T-helper 2 cell treated with Interferon-gamma antibody and Interleukin-4, amounts not matched to agents 5 μg/mL and 100 μg/mL, for 36 hours (primary cell): ENCODE results near the gene MYORG.
"Not testable (repeated sequence)": the region's sequence is repeated elsewhere in the genome, so short reads cannot be mapped to it uniquely, and the experiment has no call there.

Experiments used
- DNase-seq: peaks from one replicate; pipeline ENCODE4 v3.0.0; 2021; ENCODE audit warnings: low spot score
- H3K27ac Mint-ChIP-seq: one replicate; pipeline ENCODE4 v1.8.0; 2021; ENCODE audit warnings: mild to moderate bottlenecking, mixed read lengths
- H3K27me3 Mint-ChIP-seq: one replicate; pipeline ENCODE4 v1.8.0; 2021; ENCODE audit warnings: low read depth, mixed read lengths
- H3K36me3 Mint-ChIP-seq: one replicate; pipeline ENCODE4 v1.8.0; 2021; ENCODE audit warnings: low read depth, mixed read lengths
- H3K4me1 Mint-ChIP-seq: one replicate; pipeline ENCODE4 v1.8.0; 2021; ENCODE audit warnings: low read depth, mixed read lengths
- H3K4me3 Mint-ChIP-seq: one replicate; pipeline ENCODE4 v1.8.0; 2022; ENCODE audit warnings: mild to moderate bottlenecking, moderate library complexity, mixed read lengths
- H3K9me3 Mint-ChIP-seq: one replicate; pipeline ENCODE4 v1.8.0; 2021; ENCODE audit warnings: mixed read lengths

Gene MYORG

GRCh38 chr9:34368796-34369195 lies 7.9 kb downstream of the MYORG start:
- not testable (repeated sequence) for H3K27me3 Mint-ChIP-seq, H3K36me3 Mint-ChIP-seq

GRCh38 chr9:34367751-34368410 lies 8.8 kb downstream of the MYORG start:
- H3K27ac Mint-ChIP-seq, H3K36me3 Mint-ChIP-seq, H3K4me3 Mint-ChIP-seq, H3K4me1 Mint-ChIP-seq, DNase-seq, H3K27me3 Mint-ChIP-seq, H3K9me3 Mint-ChIP-seq: not testable (repeated sequence)

More at GRCh38 chr9:34368796-34369195, 7.9 kb downstream of the MYORG start:
- H3K9me3 Mint-ChIP-seq, H3K4me3 Mint-ChIP-seq, H3K27ac Mint-ChIP-seq, H3K4me1 Mint-ChIP-seq, DNase-seq: not testable (repeated sequence)

DNA sequence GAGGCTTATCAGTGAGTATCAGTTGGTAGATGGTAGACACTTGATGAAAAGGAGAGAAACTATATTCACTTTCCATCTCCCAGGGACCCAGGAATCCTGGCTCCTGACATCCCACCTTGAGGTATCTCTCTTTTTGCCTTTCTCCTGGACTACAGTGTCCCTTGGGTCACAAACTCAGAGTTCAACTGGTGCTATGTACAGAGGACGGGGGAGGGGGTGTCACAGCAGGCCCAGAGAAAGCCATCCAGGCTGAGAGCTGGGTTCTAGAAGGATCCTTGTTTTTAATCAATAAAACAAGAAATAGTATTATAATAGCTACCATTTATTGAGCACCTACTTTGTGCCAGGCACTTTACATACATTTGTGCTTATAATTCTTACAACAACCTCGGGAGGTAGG lies 10.3 kb downstream of the MYORG start:
- Mint-ChIP-seq H3K9me3 (peaks cover 6% of the 10 kb centered on the region), H3K4me1 (peaks cover 9% of the 10 kb centered on the region), H3K27ac (no peak overlapping the region), H3K4me3 (no peak overlapping the region), H3K36me3 (peaks cover 7% of the 10 kb centered on the region), H3K27me3 (no peaks in the 10 kb centered on the region)
- no peak for DNase-seq

- no peak for DNase-seq
- Mint-ChIP-seq H3K27ac (no peak overlapping the region), H3K27me3 (no peaks in the 10 kb centered on the region), H3K4me1 (peaks cover 9% of the 10 kb centered on the region), H3K36me3 (peaks cover 5% of the 10 kb centered on the region), H3K4me3 (no peak overlapping the region), H3K9me3 (peaks cover 6% of the 10 kb centered on the region)
These were observed 11.4 kb downstream of the MYORG start for GRCh38 chr9:34365282-34365681.

GRCh38 chr9:34363619-34364351 lies 12.9 kb downstream of the MYORG start:
- peaks cover 5% of the 10 kb centered on the region for H3K9me3 Mint-ChIP-seq
- H3K36me3 Mint-ChIP-seq: peaks cover 5% of the 10 kb centered on the region
- no peak overlapping the region for H3K27ac Mint-ChIP-seq
- no peaks in the 10 kb centered on the region for H3K27me3 Mint-ChIP-seq
- no peak overlapping the region for H3K4me3 Mint-ChIP-seq
- peaks cover 9% of the 10 kb centered on the region for H3K4me1 Mint-ChIP-seq
- no peak for DNase-seq

- H3K4me1 Mint-ChIP-seq: peaks cover 9% of the 10 kb centered on the region
- no peaks in the 10 kb centered on the region for H3K36me3 Mint-ChIP-seq
- H3K9me3 Mint-ChIP-seq: peaks cover 4% of the 10 kb centered on the region
- no peaks in the 10 kb centered on the region for H3K27me3 Mint-ChIP-seq
- no peak for DNase-seq
- no peak overlapping the region for H3K4me3 Mint-ChIP-seq
- no peak overlapping the region for H3K27ac Mint-ChIP-seq
These were observed 14.0 kb downstream of the MYORG start for GRCh38 chr9:34362614-34363214.

- not testable (repeated sequence) for H3K4me3 Mint-ChIP-seq, H3K27ac Mint-ChIP-seq, DNase-seq, H3K27me3 Mint-ChIP-seq, H3K4me1 Mint-ChIP-seq
- H3K9me3 Mint-ChIP-seq: peaks cover 23% of the 10 kb centered on the region
- peaks cover 12% of the 10 kb centered on the region for H3K36me3 Mint-ChIP-seq
These were observed 23.7 kb downstream of the MYORG start for GRCh38 chr9:34352957-34353356.

GRCh38 chr9:34352122-34352652 lies 24.5 kb downstream of the MYORG start:
- not testable (repeated sequence) for DNase-seq, H3K27me3 Mint-ChIP-seq, H3K4me3 Mint-ChIP-seq, H3K27ac Mint-ChIP-seq, H3K4me1 Mint-ChIP-seq
- Mint-ChIP-seq H3K9me3 (peaks cover 16% of the 10 kb centered on the region), H3K36me3 (peaks cover 12% of the 10 kb centered on the region)

DNA sequence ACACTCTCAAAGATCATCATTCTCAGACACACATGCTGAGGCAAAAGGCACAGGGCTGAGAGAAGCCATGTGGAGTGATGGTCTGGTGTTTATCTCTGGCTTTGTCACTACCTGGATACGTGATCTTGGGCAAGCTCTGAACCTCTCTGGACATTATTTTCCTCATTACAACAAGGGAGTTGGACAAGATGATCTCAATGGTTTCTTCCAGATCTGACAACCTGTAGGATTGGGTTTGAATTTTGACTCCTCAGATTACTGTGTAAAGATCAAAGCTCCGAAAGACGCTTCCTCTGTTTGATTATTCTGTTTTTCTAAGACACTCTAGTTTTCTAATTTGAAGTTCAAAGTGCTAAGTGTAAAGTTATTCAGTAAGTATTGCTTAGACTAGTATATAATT lies 27.4 kb downstream of the MYORG start:
- no peaks in the 10 kb centered on the region for H3K9me3 Mint-ChIP-seq
- H3K4me1 Mint-ChIP-seq: no peaks in the 10 kb centered on the region
- no peaks in the 10 kb centered on the region for H3K27me3 Mint-ChIP-seq
- H3K27ac Mint-ChIP-seq: no peak overlapping the region
- H3K36me3 Mint-ChIP-seq: peaks cover 5% of the 10 kb centered on the region
- DNase-seq: no peak
- no peak overlapping the region for H3K4me3 Mint-ChIP-seq

- DNase-seq: no peak
- Mint-ChIP-seq H3K9me3 (no peaks in the 10 kb centered on the region), H3K27ac (no peak overlapping the region), H3K4me1 (no peaks in the 10 kb centered on the region), H3K27me3 (no peaks in the 10 kb centered on the region), H3K4me3 (no peak overlapping the region), H3K36me3 (peaks cover 12% of the 10 kb centered on the region)
These were observed 28.9 kb downstream of the MYORG start for GRCh38 chr9:34347800-34348158.

DNA sequence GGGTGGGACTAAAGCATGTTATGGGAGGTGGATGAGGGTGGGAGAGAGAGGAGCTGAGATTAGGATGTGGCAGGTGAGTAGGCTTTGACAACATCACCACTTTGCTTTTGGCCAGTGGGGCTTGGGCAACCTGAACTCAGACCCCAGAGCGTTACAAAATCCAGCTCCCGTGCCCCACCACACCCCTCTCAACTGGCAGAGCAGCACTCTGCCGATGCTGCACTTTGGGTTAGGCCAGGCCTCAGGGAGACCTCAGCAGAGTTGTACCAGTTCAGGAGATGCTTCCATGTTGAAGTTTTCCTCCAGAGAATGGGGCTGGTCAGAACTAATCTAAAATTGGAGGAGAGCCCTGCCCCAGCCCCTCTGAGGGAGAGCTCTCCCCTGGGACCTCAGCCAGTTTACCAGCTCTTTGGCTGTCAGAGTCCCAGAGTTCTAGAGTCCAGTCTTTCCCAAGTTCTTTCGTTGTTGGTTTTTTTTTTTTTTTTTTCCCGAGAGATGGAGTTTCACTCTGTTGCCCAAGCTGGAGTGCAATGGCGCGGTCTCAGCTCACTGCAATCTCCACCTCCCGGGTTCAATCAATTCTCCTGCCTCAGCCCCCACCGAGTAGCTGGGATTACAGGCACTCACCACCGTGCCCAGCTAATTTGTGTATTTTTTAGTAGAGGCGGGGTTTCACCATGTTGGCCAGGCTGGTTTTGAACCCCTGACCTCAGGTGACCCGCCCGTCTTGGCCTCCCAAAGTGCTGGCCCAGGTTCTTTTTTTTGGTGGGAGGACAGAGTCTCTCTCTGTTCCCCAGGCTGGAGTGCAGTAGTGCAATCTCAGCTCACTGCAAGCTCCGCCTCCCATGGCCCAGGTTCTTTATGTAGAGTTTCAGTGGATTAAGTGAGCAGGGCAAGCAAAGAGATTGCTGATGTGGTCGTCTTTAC lies 29.6 kb downstream of the MYORG start:
- no peaks in the 10 kb centered on the region for H3K4me1 Mint-ChIP-seq
- H3K27me3 Mint-ChIP-seq: no peaks in the 10 kb centered on the region
- no peaks in the 10 kb centered on the region for H3K9me3 Mint-ChIP-seq
- H3K36me3 Mint-ChIP-seq: peaks cover 14% of the 10 kb centered on the region
- H3K4me3 Mint-ChIP-seq: no peak overlapping the region
- no peak overlapping the region for H3K27ac Mint-ChIP-seq
- no peak for DNase-seq

DNA sequence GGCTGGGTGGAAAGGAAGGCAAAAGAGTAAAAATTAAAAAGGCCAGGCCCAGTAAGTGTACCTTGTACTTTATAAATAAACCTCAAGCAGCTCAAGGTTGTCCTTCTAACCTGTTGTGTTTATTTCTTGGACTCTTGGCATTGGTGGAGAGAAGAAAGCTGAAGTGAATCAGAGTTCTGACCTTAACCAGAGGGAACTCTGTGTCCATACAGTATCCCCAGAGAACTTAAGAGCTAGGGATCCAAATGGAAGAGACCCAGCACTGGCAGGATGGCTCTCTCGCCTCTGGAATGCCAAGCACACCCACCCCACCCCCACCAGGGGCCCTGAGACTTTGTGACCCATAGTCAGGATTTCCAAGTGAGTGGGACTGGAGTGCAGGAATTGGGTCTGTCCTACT lies 33.1 kb downstream of the MYORG start:
- Mint-ChIP-seq H3K27ac (no peak overlapping the region), H3K36me3 (peaks cover 18% of the 10 kb centered on the region), H3K27me3 (no peaks in the 10 kb centered on the region), H3K9me3 (no peaks in the 10 kb centered on the region), H3K4me3 (no peak overlapping the region), H3K4me1 (peaks cover 1% of the 10 kb centered on the region)
- DNase-seq: no peak

GRCh38 chr9:34343090-34343489 lies 33.6 kb downstream of the MYORG start:
- Mint-ChIP-seq H3K4me1 (peaks cover 1% of the 10 kb centered on the region), H3K36me3 (peaks cover 18% of the 10 kb centered on the region), H3K9me3 (no peaks in the 10 kb centered on the region), H3K4me3 (no peak overlapping the region), H3K27ac (no peak overlapping the region), H3K27me3 (no peaks in the 10 kb centered on the region)
- no peak for DNase-seq
